GM19328 (cell line): ENCODE results near the gene ZSWIM1.
"Not testable (repeated sequence)": the region's sequence is repeated elsewhere in the genome, so short reads cannot be mapped to it uniquely, and the experiment has no call there.

Experiments
- ATAC-seq: cut with Tn5 transposase; IDR thresholded peaks from one replicate; pipeline ENCODE4 v1.9.1; 2021; ENCODE audit warnings: mild to moderate bottlenecking, moderate library complexity; ENCODE audit not compliant: unreplicated experiment

ZSWIM1 gene

DNA sequence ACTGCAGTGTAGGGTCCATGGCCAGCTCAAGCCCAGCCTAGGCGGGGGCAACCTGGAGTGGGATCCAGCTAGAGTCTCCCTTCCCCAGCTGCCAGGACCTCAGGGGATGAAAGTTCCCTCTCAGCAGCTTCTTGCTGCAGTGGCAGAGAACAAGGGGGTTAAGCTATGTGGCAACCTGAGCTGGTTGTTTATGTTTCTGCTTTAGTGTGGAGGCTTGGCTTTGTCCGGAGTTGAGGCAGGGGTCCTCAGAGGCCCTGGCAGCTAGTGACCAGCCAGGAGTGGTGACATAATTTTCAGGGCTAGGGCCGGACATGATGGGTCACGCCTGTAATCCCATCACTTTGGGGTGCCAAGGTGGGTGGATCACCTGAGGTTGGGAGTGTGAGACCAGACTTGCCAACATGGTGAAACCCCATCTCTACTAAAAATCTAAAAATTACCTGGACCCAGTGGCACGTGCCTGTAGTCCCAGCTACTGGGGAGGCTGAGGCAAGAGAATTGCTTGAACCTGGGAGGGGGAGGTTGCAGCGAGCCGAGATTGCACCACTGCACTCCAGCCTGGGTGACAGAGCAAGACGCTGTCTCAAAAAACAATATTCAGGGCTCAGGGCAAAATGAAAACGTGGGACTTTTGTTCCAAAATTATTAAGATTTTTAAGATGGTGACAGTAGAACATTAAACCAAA, 44.9 kb downstream of the ZSWIM1 start:
- ATAC-seq: no peak

GRCh38 chr20:45926731-45927070, 45.7 kb downstream of the ZSWIM1 start:
- ATAC-seq: no peak

- ATAC-seq: no peak
These were observed 46.2 kb downstream of the ZSWIM1 start for GRCh38 chr20:45927071-45927878.

- not testable (repeated sequence) for ATAC-seq
These were observed 50.7 kb downstream of the ZSWIM1 start for GRCh38 chr20:45931680-45932079.

- ATAC-seq: no peak
These were observed 52.4 kb downstream of the ZSWIM1 start for GRCh38 chr20:45933266-45934045.

GRCh38 chr20:45934046-45934585, 53.1 kb downstream of the ZSWIM1 start:
- peak; percentile 8 for ATAC-seq
